ENCODE data around the gene PRDM11.

PRDM11 gene

DNA sequence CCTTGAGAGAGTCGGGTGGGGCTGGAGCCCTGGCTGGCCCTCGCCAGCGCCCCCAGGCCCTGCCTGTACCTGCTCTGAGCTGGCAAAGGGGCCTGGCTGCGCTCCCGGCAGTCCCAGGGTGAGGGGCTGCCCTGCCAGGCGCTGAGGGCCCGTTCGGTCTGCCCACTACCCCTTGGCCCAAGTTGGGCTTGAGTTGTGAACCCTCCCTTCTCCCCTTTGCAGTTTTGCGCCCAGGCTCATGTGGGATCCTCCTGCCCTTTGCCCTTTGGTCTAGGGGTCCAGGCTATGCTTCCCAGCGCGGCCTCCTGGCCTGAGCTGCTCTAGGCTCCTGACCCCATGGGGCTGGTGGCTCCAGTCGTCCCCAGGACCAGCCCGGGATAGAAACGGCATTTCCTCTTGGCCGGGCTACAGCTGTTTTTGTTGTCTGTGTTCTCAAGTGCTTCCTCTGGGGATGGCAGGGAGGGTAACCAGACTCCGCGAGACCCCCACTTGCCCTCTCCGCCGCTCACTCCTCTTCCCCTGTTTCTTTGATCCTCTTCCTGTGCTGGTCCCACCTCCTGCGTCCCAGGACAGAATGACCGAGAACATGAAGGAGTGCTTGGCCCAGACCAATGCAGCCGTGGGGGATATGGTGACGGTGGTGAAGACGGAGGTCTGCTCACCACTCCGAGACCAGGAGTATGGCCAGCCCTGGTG, 34.9 kb downstream of the PRDM11 start:
- H3K4me2 ChIP-seq (ENCODE audit: low read length, poor library complexity, severe bottlenecking) = peak overlapping the region; percentile 83
- H3K23ac ChIP-seq (ENCODE audit: low read length in 2 of 2) = peak overlapping the region in 1 of 2 experiments; percentile 6
- peaks cover 6% of the 10 kb centered on the region for H3K79me1 ChIP-seq (replicated peaks; ENCODE audit: low read length, poor library complexity, severe bottlenecking)
- H2BK12ac ChIP-seq (ENCODE audit: low read length in 2 of 2) = peak overlapping the region; percentile 11 to 44
- no peak overlapping the region for H2BK5ac ChIP-seq (ENCODE audit: low read depth, low read length, poor library complexity, severe bottlenecking)
- H3K36me3 ChIP-seq (ENCODE audit: control insufficient read depth in 1 of 2, insufficient read depth in 2 of 2, low read depth in 1 of 2, low read length in 2 of 2) = peaks cover 10 to 22% of the 10 kb centered on the region in 2 experiments
- H3K9me3 ChIP-seq (ENCODE audit: control insufficient read depth, low read length) = no peaks in the 10 kb centered on the region
- no peak overlapping the region for H3K27ac ChIP-seq (ENCODE audit: low read length, poor library complexity, severe bottlenecking)
- peak overlapping the region; percentile 64 to 69 for H3K4me3 ChIP-seq (ENCODE audit: insufficient read depth in 1 of 2, low read depth in 1 of 2, low read length in 2 of 2)
- peak overlapping the region; percentile 64 for H4K8ac ChIP-seq (ENCODE audit: low read length)
- peak; percentile 18 for DNase-seq
- H2BK120ac ChIP-seq (ENCODE audit: low read depth, low read length) = peak overlapping the region; percentile 39
- peaks cover 26% of the 10 kb centered on the region for H3K4me1 ChIP-seq (ENCODE audit: control insufficient read depth, insufficient read depth, low read depth, low read length)
- peak overlapping the region; percentile 90 for H2BK15ac ChIP-seq (ENCODE audit: low read depth, poor library complexity, severe bottlenecking)
- WGBS = 21% methylated on average over 21 of the region's 25 CpGs
- peak overlapping the region; percentile 7 for H2AK5ac ChIP-seq (ENCODE audit: low read length, severe bottlenecking)
- H3K14ac ChIP-seq (ENCODE audit: low read length in 2 of 2) = peak overlapping the region in 1 of 2 experiments; percentile 86
- H3K4ac ChIP-seq (ENCODE audit: low read depth in 1 of 2, low read length in 2 of 2) = peak overlapping the region; percentile 18 to 26
- peak overlapping the region; percentile 74 for H4K91ac ChIP-seq (ENCODE audit: low read length)
- peak overlapping the region; percentile 10 for H2AFZ ChIP-seq (ENCODE audit: low read depth, low read length)
- peak overlapping the region; percentile 37 to 72 for H3K18ac ChIP-seq (ENCODE audit: low read depth in 1 of 2, low read length in 2 of 2)
- no peaks in the 10 kb centered on the region for H3K27me3 ChIP-seq (ENCODE audit: control insufficient read depth in 1 of 2, insufficient read depth in 1 of 2, low read length in 2 of 2)
- H3K9ac ChIP-seq (ENCODE audit: low read length) = peak overlapping the region; percentile 68

DNA sequence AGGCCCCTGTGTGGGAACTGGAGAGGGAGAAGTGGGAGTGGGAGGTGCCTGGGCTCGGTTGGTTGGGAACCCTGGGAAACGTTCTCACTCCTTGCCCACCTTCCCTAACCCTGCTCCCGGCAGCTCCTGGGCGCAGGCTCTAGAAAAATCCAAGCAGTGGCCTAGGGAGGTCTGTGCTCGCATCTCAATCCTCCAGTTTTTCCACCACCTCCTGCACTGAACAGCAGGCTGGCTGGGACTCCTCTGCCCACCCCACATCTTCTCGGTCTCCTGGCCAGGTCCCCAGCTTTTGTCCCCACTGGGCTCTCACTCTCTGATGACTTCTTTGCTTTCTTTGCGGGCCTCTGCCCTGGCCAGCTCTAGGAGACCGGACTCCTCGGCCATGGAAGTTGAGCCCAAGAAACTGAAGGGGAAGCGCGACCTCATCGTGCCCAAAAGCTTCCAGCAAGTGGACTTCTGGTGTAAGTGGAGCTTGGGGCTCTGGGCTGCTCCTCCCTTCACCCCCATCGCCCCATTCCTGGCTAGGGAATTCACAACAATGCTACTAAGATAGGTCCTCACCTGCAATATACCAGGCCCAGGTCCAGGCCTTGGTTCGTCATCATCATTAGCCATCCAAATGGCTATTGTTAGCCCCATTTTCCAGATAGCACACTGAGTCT, 35.6 kb downstream of the PRDM11 start:
- Histone ChIP-seq H2BK120ac (ENCODE audit: low read depth, low read length) (no peak overlapping the region), H3K27me3 (ENCODE audit: control insufficient read depth in 1 of 2, insufficient read depth in 1 of 2, low read length in 2 of 2) (no peaks in the 10 kb centered on the region), H3K36me3 (ENCODE audit: control insufficient read depth in 1 of 2, insufficient read depth in 2 of 2, low read depth in 1 of 2, low read length in 2 of 2) (peaks cover 10 to 27% of the 10 kb centered on the region in 2 experiments), H3K23ac (ENCODE audit: low read length in 2 of 2) (no peak overlapping the region), H3K4ac (ENCODE audit: low read depth in 1 of 2, low read length in 2 of 2) (peak overlapping the region in 1 of 2 experiments; percentile 18), H4K8ac (ENCODE audit: low read length) (peak overlapping the region; percentile 64), H3K9ac (ENCODE audit: low read length) (no peak overlapping the region), H3K27ac (ENCODE audit: low read length, poor library complexity, severe bottlenecking) (no peak overlapping the region), H3K4me2 (ENCODE audit: low read length, poor library complexity, severe bottlenecking) (no peak overlapping the region), H3K4me3 (ENCODE audit: insufficient read depth in 1 of 2, low read depth in 1 of 2, low read length in 2 of 2) (no peak overlapping the region), H3K4me1 (ENCODE audit: control insufficient read depth, insufficient read depth, low read depth, low read length) (peaks cover 25% of the 10 kb centered on the region), H3K79me1 (replicated peaks; ENCODE audit: low read length, poor library complexity, severe bottlenecking) (peaks cover 3% of the 10 kb centered on the region), H3K14ac (ENCODE audit: low read length in 2 of 2) (no peak overlapping the region), H2AFZ (ENCODE audit: low read depth, low read length) (no peak overlapping the region), H2AK5ac (ENCODE audit: low read length, severe bottlenecking) (no peak overlapping the region), H4K91ac (ENCODE audit: low read length) (peak overlapping the region; percentile 74), H2BK12ac (ENCODE audit: low read length in 2 of 2) (peak overlapping the region; percentile 11 to 28), H2BK5ac (ENCODE audit: low read depth, low read length, poor library complexity, severe bottlenecking) (no peak overlapping the region), H3K9me3 (ENCODE audit: control insufficient read depth, low read length) (no peaks in the 10 kb centered on the region), H3K18ac (ENCODE audit: low read depth in 1 of 2, low read length in 2 of 2) (no peak overlapping the region), H2BK15ac (ENCODE audit: low read depth, poor library complexity, severe bottlenecking) (no peak overlapping the region)
- DNase-seq = no peak
- WGBS = 98% methylated on average over 12 of the region's 14 CpGs

DNA sequence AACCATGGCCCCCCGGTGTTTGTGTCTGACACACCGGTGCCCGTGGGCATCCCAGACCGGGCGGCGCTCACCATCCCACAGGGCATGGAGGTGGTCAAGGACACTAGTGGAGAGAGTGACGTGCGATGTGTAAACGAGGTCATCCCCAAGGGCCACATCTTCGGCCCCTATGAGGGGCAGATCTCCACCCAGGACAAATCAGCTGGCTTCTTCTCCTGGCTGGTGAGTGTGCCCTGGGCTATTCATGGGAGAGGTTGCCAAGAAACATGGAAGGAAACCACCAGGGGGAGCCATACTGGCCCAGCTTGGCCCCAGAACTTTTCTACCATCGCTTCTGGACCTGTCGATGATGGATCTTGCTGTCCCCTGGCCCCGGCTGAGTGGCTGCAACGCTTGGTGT, 36.5 kb downstream of the PRDM11 start:
- no peak overlapping the region for H3K4me3 ChIP-seq (ENCODE audit: insufficient read depth in 1 of 2, low read depth in 1 of 2, low read length in 2 of 2)
- no peak overlapping the region for H2AK5ac ChIP-seq (ENCODE audit: low read length, severe bottlenecking)
- H4K8ac ChIP-seq (ENCODE audit: low read length) = no peak overlapping the region
- H3K18ac ChIP-seq (ENCODE audit: low read depth in 1 of 2, low read length in 2 of 2) = no peak overlapping the region
- no peak overlapping the region for H2BK12ac ChIP-seq (ENCODE audit: low read length in 2 of 2)
- peaks cover 12 to 36% of the 10 kb centered on the region in 2 experiments for H3K36me3 ChIP-seq (ENCODE audit: control insufficient read depth in 1 of 2, insufficient read depth in 2 of 2, low read depth in 1 of 2, low read length in 2 of 2)
- H3K4me1 ChIP-seq (ENCODE audit: control insufficient read depth, insufficient read depth, low read depth, low read length) = peaks cover 22% of the 10 kb centered on the region
- no peak overlapping the region for H2BK120ac ChIP-seq (ENCODE audit: low read depth, low read length)
- H3K27ac ChIP-seq (ENCODE audit: low read length, poor library complexity, severe bottlenecking) = no peak overlapping the region
- peak; percentile 32 for DNase-seq
- peaks cover 1% of the 10 kb centered on the region for H3K79me1 ChIP-seq (replicated peaks; ENCODE audit: low read length, poor library complexity, severe bottlenecking)
- H3K4me2 ChIP-seq (ENCODE audit: low read length, poor library complexity, severe bottlenecking) = no peak overlapping the region
- no peak overlapping the region for H4K91ac ChIP-seq (ENCODE audit: low read length)
- H3K4ac ChIP-seq (ENCODE audit: low read depth in 1 of 2, low read length in 2 of 2) = no peak overlapping the region
- no peak overlapping the region for H3K14ac ChIP-seq (ENCODE audit: low read length in 2 of 2)
- H3K23ac ChIP-seq (ENCODE audit: low read length in 2 of 2) = no peak overlapping the region
- H2BK15ac ChIP-seq (ENCODE audit: low read depth, poor library complexity, severe bottlenecking) = no peak overlapping the region
- no peak overlapping the region for H2AFZ ChIP-seq (ENCODE audit: low read depth, low read length)
- no peaks in the 10 kb centered on the region for H3K9me3 ChIP-seq (ENCODE audit: control insufficient read depth, low read length)
- H3K27me3 ChIP-seq (ENCODE audit: control insufficient read depth in 1 of 2, insufficient read depth in 1 of 2, low read length in 2 of 2) = no peaks in the 10 kb centered on the region
- H2BK5ac ChIP-seq (ENCODE audit: low read depth, low read length, poor library complexity, severe bottlenecking) = no peak overlapping the region
- WGBS = 95% methylated on average over 14 of the region's 14 CpGs
- no peak overlapping the region for H3K9ac ChIP-seq (ENCODE audit: low read length)

DNA sequence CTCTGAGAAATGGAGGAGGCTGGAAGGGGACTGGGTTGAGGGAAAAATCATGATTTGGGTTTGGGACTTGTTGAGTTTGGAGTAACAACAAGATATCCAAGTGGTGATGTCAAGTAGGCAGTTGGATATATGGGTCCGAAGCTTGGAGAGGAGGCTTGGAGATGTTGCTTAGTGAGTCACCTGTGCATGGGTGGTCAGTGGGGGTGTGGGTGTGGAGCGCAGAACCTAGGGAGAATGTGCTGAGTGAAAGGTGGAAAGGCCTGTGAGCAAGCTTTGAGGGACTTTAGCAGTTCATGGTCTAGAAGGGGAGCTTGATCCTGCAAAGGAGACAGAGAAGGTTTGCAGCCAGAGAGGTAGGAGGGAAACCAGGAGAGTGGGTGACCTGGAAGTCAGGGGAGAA, 38.2 kb downstream of the PRDM11 start:
- Histone ChIP-seq H3K4me3 (ENCODE audit: insufficient read depth in 1 of 2, low read depth in 1 of 2, low read length in 2 of 2) (no peak overlapping the region), H3K4me1 (ENCODE audit: control insufficient read depth, insufficient read depth, low read depth, low read length) (peaks cover 19% of the 10 kb centered on the region), H3K79me1 (replicated peaks; ENCODE audit: low read length, poor library complexity, severe bottlenecking) (peaks cover 1% of the 10 kb centered on the region), H3K18ac (ENCODE audit: low read depth in 1 of 2, low read length in 2 of 2) (no peak overlapping the region), H3K4me2 (ENCODE audit: low read length, poor library complexity, severe bottlenecking) (no peak overlapping the region), H4K91ac (ENCODE audit: low read length) (no peak overlapping the region), H2BK120ac (ENCODE audit: low read depth, low read length) (no peak overlapping the region), H2BK12ac (ENCODE audit: low read length in 2 of 2) (no peak overlapping the region), H3K27ac (ENCODE audit: low read length, poor library complexity, severe bottlenecking) (no peak overlapping the region), H3K9ac (ENCODE audit: low read length) (no peak overlapping the region), H2BK5ac (ENCODE audit: low read depth, low read length, poor library complexity, severe bottlenecking) (no peak overlapping the region), H2BK15ac (ENCODE audit: low read depth, poor library complexity, severe bottlenecking) (no peak overlapping the region), H3K9me3 (ENCODE audit: control insufficient read depth, low read length) (no peaks in the 10 kb centered on the region), H2AFZ (ENCODE audit: low read depth, low read length) (no peak overlapping the region), H3K23ac (ENCODE audit: low read length in 2 of 2) (no peak overlapping the region), H3K4ac (ENCODE audit: low read depth in 1 of 2, low read length in 2 of 2) (no peak overlapping the region), H3K36me3 (ENCODE audit: control insufficient read depth in 1 of 2, insufficient read depth in 2 of 2, low read depth in 1 of 2, low read length in 2 of 2) (peaks cover 19 to 43% of the 10 kb centered on the region in 2 experiments), H3K27me3 (ENCODE audit: control insufficient read depth in 1 of 2, insufficient read depth in 1 of 2, low read length in 2 of 2) (no peaks in the 10 kb centered on the region), H3K14ac (ENCODE audit: low read length in 2 of 2) (no peak overlapping the region), H2AK5ac (ENCODE audit: low read length, severe bottlenecking) (no peak overlapping the region), H4K8ac (ENCODE audit: low read length) (no peak overlapping the region)
- no peak for DNase-seq
- 96% methylated on average over 2 of the region's 2 CpGs for WGBS
